ENCODE data around the gene USH1C.

Gene USH1C

GRCh38 chr11:17531636-17532113 lies 12.5 kb downstream of the USH1C start:
- TF ChIP-seq, protein P1, sequence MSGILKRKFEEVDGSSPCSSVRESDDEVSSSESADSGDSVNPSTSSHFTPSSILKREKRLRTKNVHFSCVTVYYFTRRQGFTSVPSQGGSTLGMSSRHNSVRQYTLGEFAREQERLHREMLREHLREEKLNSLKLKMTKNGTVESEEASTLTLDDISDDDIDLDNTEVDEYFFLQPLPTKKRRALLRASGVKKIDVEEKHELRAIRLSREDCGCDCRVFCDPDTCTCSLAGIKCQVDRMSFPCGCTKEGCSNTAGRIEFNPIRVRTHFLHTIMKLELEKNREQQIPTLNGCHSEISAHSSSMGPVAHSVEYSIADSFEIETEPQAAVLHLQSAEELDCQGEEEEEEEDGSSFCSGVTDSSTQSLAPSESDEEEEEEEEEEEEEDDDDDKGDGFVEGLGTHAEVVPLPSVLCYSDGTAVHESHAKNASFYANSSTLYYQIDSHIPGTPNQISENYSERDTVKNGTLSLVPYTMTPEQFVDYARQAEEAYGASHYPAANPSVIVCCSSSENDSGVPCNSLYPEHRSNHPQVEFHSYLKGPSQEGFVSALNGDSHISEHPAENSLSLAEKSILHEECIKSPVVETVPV (CRISPR knock-in tag; IDR thresholded peaks at IDR 0.05), result no peak
- TF ChIP-seq RARB (CRISPR knock-in tag; IDR thresholded peaks at IDR 0.05), result no peak
- TF ChIP-seq ZFP3 (CRISPR knock-in tag; IDR thresholded peaks at IDR 0.05), result no peak
- no peak for TF ChIP-seq GLIS3 (CRISPR knock-in tag; IDR thresholded peaks at IDR 0.05)
- TF ChIP-seq ESRRG (CRISPR knock-in tag; IDR thresholded peaks at IDR 0.05), result no peak
- no peak for TF ChIP-seq ZFP30 (CRISPR knock-in tag; IDR thresholded peaks at IDR 0.05)
- no peak for TF ChIP-seq ZNF8 (CRISPR knock-in tag; IDR thresholded peaks at IDR 0.05)
- TF ChIP-seq CREB5 (CRISPR knock-in tag; IDR thresholded peaks at IDR 0.05; ENCODE audit: low read depth), result no peak
- no peak for TF ChIP-seq ZC3H10 (CRISPR knock-in tag; IDR thresholded peaks at IDR 0.05)
- no peak for TF ChIP-seq TSHZ2 (CRISPR knock-in tag; IDR thresholded peaks at IDR 0.05)
- no peak for TF ChIP-seq ARNTL (CRISPR knock-in tag; IDR thresholded peaks at IDR 0.05; ENCODE audit: borderline replicate concordance, low read depth)
- no peak for TF ChIP-seq POU6F1 (CRISPR knock-in tag; IDR thresholded peaks at IDR 0.05; ENCODE audit: borderline replicate concordance, low read depth)
- ATAC-seq, result no peak

DNA sequence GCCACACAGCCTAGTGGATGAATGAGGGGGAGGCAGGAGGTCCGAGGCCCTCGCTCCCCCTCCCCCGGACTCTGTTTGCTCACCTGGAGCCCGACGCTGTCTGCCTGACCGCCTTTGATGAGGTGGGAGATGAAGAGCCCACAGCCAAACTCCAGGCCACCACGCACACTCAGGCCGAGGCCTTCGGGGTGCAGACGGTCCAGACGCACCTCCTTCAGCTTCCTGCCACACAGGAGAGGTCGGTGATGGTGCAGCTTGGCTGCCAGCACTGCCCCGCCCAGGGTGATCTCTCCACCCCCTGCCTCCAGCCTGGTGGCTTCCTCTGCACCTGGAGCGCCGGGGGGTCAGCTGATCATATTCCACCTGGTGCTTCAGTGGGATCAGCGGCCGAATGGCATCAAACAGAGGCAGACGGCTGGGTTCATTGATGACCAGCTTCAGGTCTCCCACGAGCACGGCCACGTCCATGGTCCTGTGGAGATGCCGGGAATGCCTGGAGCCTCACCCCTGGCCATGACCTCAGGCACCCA lies 13.1 kb downstream of the USH1C start:
- TF ChIP-seq TSHZ2 (CRISPR knock-in tag; IDR thresholded peaks at IDR 0.05) (no peak), ARNTL (CRISPR knock-in tag; IDR thresholded peaks at IDR 0.05; ENCODE audit: borderline replicate concordance, low read depth) (no peak), BACH2 (CRISPR knock-in tag; IDR thresholded peaks at IDR 0.05; ENCODE audit: borderline replicate concordance) (no peak), RARB (CRISPR knock-in tag; IDR thresholded peaks at IDR 0.05) (no peak), ZNF565 (CRISPR knock-in tag; conservative IDR thresholded peaks at IDR 0.05; ENCODE audit: low read depth) (no peak), TOX (CRISPR knock-in tag; IDR thresholded peaks at IDR 0.05; ENCODE audit: borderline replicate concordance) (no peak), CSDC2 (CRISPR knock-in tag; IDR thresholded peaks at IDR 0.05) (no peak), CREB5 (CRISPR knock-in tag; IDR thresholded peaks at IDR 0.05; ENCODE audit: low read depth) (no peak)
- TF ChIP-seq, protein P1 (CRISPR knock-in tag; IDR thresholded peaks at IDR 0.05), result no peak
- no peak for ATAC-seq

All from SK-N-SH treated with all-trans-retinoic acid at 6 μM for 48 hours (cell line).